Panc1 (cell line): ENCODE data around the gene ZSWIM8.

Experiments
- CTCF ChIP-seq: fragments of 450-650 bp; IDR thresholded peaks from 2 replicates; pipeline ENCODE4 v1.5.1; 2017; ENCODE audit warnings: mild to moderate bottlenecking
- TCF7L2 ChIP-seq: IDR thresholded peaks from 2 replicates; pipeline ENCODE4 v1.6.1; 2011; ENCODE audit warnings: mild to moderate bottlenecking, low read depth, low read length, inconsistent platforms

GRCh38 chr10:73843261-73843660 lies 57.9 kb downstream of the ZSWIM8 start:
- TF ChIP-seq CTCF: no peak
- TF ChIP-seq TCF7L2: no peak
